B cell (primary cell): Measurements from ENCODE around the gene OLAH.
"Not testable (repeated sequence)": the region's sequence is repeated elsewhere in the genome, so short reads cannot be mapped to it uniquely, and the experiment has no call there.

ENCODE experiments used
- EZH2 ChIP-seq: IDR thresholded peaks from 2 replicates; pipeline ENCODE4 v1.6.1; 2012; ENCODE audit warnings: borderline replicate concordance, low read depth, mild to moderate bottlenecking, moderate library complexity, low read length; ENCODE audit not compliant: insufficient read depth, poor library complexity, severe bottlenecking
- TF ChIP-seq, protein P1 (sequence below): fragments of 200-600 bp; IDR thresholded peaks from one replicate; pipeline ENCODE4 v1.8.0; 2022; ENCODE audit warnings: antibody characterized with exemption, mild to moderate bottlenecking

DNA sequence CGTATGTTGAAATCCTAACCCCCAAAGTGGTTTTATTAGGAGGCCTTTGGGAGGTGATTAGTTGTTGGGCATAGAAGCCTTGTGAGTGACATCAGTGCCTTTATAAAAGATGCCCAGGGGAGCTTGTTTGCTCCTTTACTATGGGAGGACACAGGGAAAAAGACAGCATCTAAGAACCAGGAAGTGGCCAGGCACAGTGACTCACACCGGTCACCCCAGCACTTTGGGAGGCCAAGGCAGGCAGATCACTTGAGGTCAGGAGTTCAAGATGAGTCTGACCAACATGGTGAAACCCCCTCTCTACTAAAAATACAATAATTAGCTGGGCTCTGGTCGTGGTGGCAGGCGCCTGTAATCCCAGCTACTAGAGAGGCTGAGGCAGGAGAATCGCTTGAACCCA is 22.8 kb upstream of the OLAH start:
- TF ChIP-seq, protein P1, sequence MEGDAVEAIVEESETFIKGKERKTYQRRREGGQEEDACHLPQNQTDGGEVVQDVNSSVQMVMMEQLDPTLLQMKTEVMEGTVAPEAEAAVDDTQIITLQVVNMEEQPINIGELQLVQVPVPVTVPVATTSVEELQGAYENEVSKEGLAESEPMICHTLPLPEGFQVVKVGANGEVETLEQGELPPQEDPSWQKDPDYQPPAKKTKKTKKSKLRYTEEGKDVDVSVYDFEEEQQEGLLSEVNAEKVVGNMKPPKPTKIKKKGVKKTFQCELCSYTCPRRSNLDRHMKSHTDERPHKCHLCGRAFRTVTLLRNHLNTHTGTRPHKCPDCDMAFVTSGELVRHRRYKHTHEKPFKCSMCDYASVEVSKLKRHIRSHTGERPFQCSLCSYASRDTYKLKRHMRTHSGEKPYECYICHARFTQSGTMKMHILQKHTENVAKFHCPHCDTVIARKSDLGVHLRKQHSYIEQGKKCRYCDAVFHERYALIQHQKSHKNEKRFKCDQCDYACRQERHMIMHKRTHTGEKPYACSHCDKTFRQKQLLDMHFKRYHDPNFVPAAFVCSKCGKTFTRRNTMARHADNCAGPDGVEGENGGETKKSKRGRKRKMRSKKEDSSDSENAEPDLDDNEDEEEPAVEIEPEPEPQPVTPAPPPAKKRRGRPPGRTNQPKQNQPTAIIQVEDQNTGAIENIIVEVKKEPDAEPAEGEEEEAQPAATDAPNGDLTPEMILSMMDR = not testable (repeated sequence)
- TF ChIP-seq EZH2 = not testable (repeated sequence)
